ENCODE results near the gene HS6ST3.

The HS6ST3 gene

DNA sequence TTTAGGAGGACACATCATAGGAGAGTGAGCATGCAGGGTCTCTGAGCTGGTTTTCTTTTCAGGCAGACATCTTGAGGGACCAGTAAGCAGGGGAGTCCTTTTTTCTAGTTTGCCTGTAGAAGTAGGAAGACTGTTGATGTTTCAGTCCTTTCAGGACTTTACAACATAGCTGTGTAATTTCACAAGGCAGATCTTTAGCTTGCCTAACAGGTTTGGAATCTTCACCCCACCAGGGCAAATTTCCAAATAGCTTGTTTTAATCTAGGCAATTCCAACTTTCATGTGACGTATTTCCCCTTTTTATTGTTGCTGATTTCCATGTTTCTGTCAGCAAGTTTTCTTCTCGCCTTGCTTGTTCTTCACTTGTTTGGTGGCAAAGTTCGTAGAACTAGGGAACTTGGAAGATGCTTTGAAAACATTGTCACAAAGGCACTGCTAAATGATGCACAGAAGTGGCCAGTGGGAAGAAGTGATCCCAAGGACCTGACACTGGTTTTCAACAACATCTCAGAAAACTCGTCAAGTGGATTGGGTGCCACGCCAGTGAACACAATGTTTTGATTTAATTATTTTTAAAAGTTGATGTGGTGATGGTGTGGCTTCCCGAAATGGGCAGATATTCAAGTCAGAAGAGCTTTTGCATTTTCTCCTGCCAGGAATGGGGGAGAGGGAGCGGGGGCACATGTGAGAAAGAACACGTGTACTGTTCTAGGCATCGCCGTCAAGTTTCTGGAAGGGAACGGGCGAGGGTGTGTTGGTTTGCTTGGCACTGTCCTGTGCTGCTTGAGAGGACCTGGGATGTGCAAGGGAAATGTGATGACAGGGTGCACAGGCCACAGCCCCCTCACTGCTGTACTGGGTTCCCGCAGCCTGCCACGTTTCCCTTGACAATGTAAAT, 485.8 kb downstream of the HS6ST3 start:
- peaks cover 0 to 6% (median 1%) of the 10 kb centered on the region in 4 donors for H3K4me1 ChIP-seq
- no peaks in the 10 kb centered on the region for H3K9me3 ChIP-seq
- H3K27me3 ChIP-seq, result no peaks in the 10 kb centered on the region
- TF ChIP-seq, protein P1, sequence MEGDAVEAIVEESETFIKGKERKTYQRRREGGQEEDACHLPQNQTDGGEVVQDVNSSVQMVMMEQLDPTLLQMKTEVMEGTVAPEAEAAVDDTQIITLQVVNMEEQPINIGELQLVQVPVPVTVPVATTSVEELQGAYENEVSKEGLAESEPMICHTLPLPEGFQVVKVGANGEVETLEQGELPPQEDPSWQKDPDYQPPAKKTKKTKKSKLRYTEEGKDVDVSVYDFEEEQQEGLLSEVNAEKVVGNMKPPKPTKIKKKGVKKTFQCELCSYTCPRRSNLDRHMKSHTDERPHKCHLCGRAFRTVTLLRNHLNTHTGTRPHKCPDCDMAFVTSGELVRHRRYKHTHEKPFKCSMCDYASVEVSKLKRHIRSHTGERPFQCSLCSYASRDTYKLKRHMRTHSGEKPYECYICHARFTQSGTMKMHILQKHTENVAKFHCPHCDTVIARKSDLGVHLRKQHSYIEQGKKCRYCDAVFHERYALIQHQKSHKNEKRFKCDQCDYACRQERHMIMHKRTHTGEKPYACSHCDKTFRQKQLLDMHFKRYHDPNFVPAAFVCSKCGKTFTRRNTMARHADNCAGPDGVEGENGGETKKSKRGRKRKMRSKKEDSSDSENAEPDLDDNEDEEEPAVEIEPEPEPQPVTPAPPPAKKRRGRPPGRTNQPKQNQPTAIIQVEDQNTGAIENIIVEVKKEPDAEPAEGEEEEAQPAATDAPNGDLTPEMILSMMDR (IDR thresholded peaks at IDR 0.05), result no peak
- no peaks in the 10 kb centered on the region for H3K36me3 ChIP-seq
- no peak for DNase-seq
- H3K27ac ChIP-seq, result no peak overlapping the region
- H3K4me3 ChIP-seq, result no peak overlapping the region
- intact Hi-C loops (cut with DNase I; ENCODE audit: low total_unique reads), result no loop called here

DNA sequence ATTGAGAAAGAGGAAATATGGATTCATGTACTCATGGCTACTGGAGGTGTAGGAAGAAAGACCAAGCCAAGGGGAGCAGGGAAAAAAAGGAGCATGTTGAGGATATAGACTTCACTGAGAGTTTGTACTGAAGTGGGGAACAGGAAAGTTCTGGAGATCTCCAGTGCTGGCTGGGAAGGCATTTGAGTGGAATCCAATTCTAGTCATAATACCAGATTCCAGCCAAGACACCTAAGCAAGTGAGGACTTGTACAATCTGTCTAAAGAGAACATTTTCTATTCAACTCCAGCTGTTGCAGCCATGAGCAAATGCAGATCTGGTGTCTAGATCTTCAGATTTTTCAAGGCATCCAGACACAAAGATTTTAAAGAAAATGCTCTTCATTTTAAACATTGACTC, 491.8 kb downstream of the HS6ST3 start:
- no peaks in the 10 kb centered on the region for H3K27me3 ChIP-seq
- intact Hi-C loops (cut with DNase I; ENCODE audit: low total_unique reads), result no loop called here
- H3K9me3 ChIP-seq, result no peaks in the 10 kb centered on the region
- no peaks in the 10 kb centered on the region for H3K36me3 ChIP-seq
- H3K4me1 ChIP-seq, result no peaks in the 10 kb centered on the region
- no peak for DNase-seq
- no peak overlapping the region for H3K27ac ChIP-seq
- TF ChIP-seq, protein P1 (IDR thresholded peaks at IDR 0.05), result no peak
- no peak overlapping the region for H3K4me3 ChIP-seq

DNA sequence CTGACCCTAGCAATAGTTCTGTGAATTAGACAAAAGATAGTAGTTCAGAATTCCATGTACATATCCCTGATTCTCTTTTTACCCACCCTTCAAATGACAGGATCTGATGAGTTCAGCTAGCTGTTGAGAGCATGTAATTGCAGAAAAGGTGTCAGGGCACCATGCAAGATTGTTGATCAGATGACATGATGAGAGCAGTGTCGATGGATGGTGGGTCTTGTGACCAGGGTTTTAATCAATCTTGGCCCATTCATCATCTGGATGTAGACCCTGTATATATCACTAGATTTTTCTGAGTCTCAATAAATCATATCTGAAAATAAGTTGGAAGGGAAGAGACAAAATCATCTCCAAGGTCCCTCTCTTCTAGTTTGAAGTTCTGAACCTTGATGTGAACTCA, 525.3 kb downstream of the HS6ST3 start:
- Histone ChIP-seq H3K27ac (no peak overlapping the region), H3K4me3 (no peak overlapping the region), H3K36me3 (no peaks in the 10 kb centered on the region), H3K9me3 (no peaks in the 10 kb centered on the region), H3K27me3 (no peaks in the 10 kb centered on the region), H3K4me1 (no peaks in the 10 kb centered on the region)
- DNase-seq, result no peak
- intact Hi-C loops (cut with DNase I; ENCODE audit: low total_unique reads), result no loop called here
- TF ChIP-seq, protein P1 (IDR thresholded peaks at IDR 0.05), result no peak

DNA sequence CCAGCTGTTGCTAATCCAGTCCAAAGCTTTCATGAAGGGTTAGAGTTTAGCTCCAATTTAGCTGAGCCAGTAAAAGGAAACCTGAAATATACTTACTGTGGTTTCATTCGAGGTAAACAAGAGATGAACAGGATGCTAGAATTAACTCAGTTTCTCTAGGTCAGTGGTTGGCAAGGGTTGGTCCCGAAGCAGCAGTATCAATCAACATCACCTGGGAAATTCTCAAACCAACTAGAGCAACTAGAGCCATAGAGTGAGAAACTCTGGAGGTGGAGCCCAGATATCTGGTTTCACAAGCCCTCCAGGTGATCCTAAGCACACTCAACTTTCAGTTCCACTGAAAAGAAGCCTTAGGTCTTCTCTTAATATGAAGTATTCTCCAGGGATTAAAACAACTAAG, 527.6 kb downstream of the HS6ST3 start:
- TF ChIP-seq, protein P1 (IDR thresholded peaks at IDR 0.05), result no peak
- no peak overlapping the region for H3K27ac ChIP-seq
- H3K27me3 ChIP-seq, result no peaks in the 10 kb centered on the region
- no peaks in the 10 kb centered on the region for H3K4me1 ChIP-seq
- DNase-seq, result no peak
- no peaks in the 10 kb centered on the region for H3K36me3 ChIP-seq
- intact Hi-C loops (cut with DNase I; ENCODE audit: low total_unique reads), result no loop called here
- no peak overlapping the region for H3K4me3 ChIP-seq
- no peaks in the 10 kb centered on the region for H3K9me3 ChIP-seq

DNA sequence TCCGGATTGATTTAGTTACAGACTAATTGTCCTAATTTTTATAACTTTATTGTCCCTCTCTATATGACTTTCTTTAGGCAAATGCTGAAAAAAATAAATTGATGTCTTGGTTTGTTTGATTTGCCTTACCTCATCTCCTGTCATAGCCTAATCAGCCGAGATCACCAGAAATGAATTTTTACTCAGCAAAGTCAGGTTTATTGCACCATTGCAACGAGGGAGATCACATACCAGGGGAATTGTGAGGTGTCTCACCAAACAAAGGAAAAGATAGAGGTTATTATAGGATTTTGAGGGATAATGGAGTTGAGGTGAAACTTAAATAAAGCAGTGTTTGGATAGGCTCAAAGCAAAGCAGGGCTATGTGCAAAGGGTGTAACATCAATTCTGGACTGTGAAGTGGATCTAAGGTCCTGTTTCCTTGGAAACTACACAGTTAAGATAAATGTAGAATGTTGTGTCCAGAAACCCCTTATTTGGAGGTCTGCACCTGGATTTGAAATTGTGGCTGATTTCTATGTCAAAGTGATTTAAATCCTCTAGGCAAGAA, 531.8 kb downstream of the HS6ST3 start:
- intact Hi-C loops (cut with DNase I; ENCODE audit: low total_unique reads), result loop anchor here (2.0 kb wide), 1 partner anchor 23 kb away; no protein-coding TSS in a partner anchor
- no peaks in the 10 kb centered on the region for H3K36me3 ChIP-seq
- no peak overlapping the region for H3K27ac ChIP-seq
- H3K4me3 ChIP-seq, result no peak overlapping the region
- no peaks in the 10 kb centered on the region for H3K4me1 ChIP-seq
- TF ChIP-seq, protein P1 (IDR thresholded peaks at IDR 0.05), result no peak
- no peaks in the 10 kb centered on the region for H3K9me3 ChIP-seq
- DNase-seq, result no peak
- H3K27me3 ChIP-seq, result no peaks in the 10 kb centered on the region

All from tibial artery (tissue), 4 donors.